Body of pancreas (tissue), 4 donors: ENCODE measurements around the gene HSPG2. TPM values are rescaled to one million over a fixed set of nuclear protein-coding genes. Genes with fewer than 3 reads are reported as not detected.

Source experiments
- ATAC-seq: fragments of 150-250 bp; one replicate; pipeline ENCODE4 v1.9.1; 2016
- DNase-seq, 4 donors: peaks; one replicate each; pipeline ENCODE4 v3.0.0-alpha.2; 2019
- H3K27ac ChIP-seq, 4 donors: fragments of 200-600 bp; sonication (generic); 1 replicate in 3 of 4; 2 replicates in 1 of 4; pipeline versions ENCODE4 v1.5.1 to v1.6.1; 2016 to 2019; ENCODE audit warnings: mild to moderate bottlenecking in 1 of 4, mixed read lengths in 1 of 4, moderate library complexity in 1 of 4
- H3K27me3 ChIP-seq, 2 donors: fragments of 200-600 bp; sonication (generic); one replicate each; pipeline ENCODE4 v1.6.0; 2016; ENCODE audit warnings: mild to moderate bottlenecking in 1 of 2
- H3K36me3 ChIP-seq, 2 donors: fragments of 200-600 bp; sonication (generic); replicated peaks in 1 of 2; 2 replicates each; pipeline ENCODE4 v1.5.1; 2016; ENCODE audit warnings: low read depth in 2 of 2; ENCODE audit not compliant: insufficient read depth in 1 of 2
- H3K4me1 ChIP-seq: fragments of 200-600 bp; sonication (generic); one replicate; pipeline ENCODE4 v1.6.0; 2016
- H3K4me3 ChIP-seq, 2 donors: fragments of 200-600 bp; sonication (generic); 1 replicate in 1 of 2; 2 replicates in 1 of 2; pipeline ENCODE4 v1.5.1; 2016 to 2019
- H3K9me3 ChIP-seq, 3 donors: fragments of 200-600 bp; sonication (generic); 1 replicate in 2 of 3; 2 replicates in 1 of 3; pipeline ENCODE4 v1.5.1; 2016
- POLR2A ChIP-seq, 3 donors: fragments of 450-650 bp; IDR thresholded peaks; one replicate each; pipeline ENCODE4 v1.6.1; 2016; ENCODE audit warnings: antibody characterized with exemption in 3 of 3, mild to moderate bottlenecking in 2 of 3
- WGBS, 2 donors: methylation state at CpG; one replicate each; pipeline ENCODE4 v1.1.5; 2017; 5-methylcytosine and 5-hydroxymethylcytosine counted together
- intact Hi-C: fragments of 100-400 bp; cut with DNase I; formaldehyde crosslinking; loops from one replicate; pipeline ENCODE4 v1.15.1; 2023
- total RNA-seq, 2 donors: library from RNA; depleted of rRNA; stranded (reverse); fragments of >200 nt; gene quantifications; one replicate each; pipeline ENCODE4 v1.1.0, GENCODE V29; 2016
- TF ChIP-seq, protein P1 (sequence below), 7 experiments: fragments of 450-650 bp in 4 of 7; fragments of 200-600 bp in 3 of 7; sonication (generic) in 3 of 7; IDR thresholded peaks; one replicate each; pipeline ENCODE4 v1.5.1; 2016 to 2019; ENCODE audit warnings: antibody characterized with exemption in 7 of 7

HSPG2 gene
- total RNA-seq, 2 donors from 2014 or later, result 87.7 to 179 TPM

DNA sequence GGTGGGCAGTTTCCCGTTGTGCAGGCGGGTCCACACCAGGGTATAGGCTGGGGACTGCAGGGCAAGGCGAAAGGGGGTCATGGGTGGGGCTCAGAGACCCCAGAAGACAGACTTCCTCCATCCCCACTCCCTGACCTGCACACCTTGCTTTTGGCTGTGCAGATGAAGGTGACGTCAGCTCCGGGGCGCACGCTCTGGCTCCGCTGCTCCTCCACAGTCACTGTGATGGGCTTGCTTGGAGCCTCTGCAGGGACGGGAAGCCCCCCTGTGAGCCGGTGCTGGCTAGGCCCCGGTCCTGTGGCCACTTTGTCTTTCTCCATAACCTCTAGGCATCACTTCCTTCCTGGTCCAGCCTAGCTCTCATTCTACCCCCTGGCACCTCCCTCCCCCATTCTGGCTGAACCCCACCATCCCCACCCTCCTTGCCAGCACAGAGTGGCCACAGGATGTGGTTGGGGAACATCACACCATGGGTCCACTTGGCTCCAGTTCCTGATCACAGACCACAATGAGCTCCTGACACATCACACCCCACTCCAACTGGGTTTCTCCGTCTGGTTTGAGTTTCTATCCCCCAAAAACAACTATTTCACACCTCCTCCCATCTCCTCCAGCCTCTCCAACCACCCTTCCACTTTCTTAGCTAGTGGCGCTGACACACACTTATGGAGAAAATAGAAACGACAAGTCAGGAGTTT, 79.8 kb downstream of the HSPG2 start:
- 89 to 92% methylated on average over 12 to 14 of the region's 14 CpGs for WGBS, 2 donors
- ATAC-seq, result no peak
- no peaks in the 10 kb centered on the region for H3K4me1 ChIP-seq

GRCh38 chr1:21855257-21856096, 81.6 kb downstream of the HSPG2 start:
- H3K36me3 ChIP-seq, result peaks cover 4 to 19% of the 10 kb centered on the region in 2 donors
- intact Hi-C loops, result no loop called here
- WGBS, 2 donors, result 85 to 93% methylated on average over 3 to 22 of the region's 35 CpGs
- ATAC-seq, result no peak
- H3K27ac ChIP-seq, result no peak overlapping the region
- no peak for DNase-seq
- no peaks in the 10 kb centered on the region for H3K27me3 ChIP-seq
- TF ChIP-seq, protein P1, sequence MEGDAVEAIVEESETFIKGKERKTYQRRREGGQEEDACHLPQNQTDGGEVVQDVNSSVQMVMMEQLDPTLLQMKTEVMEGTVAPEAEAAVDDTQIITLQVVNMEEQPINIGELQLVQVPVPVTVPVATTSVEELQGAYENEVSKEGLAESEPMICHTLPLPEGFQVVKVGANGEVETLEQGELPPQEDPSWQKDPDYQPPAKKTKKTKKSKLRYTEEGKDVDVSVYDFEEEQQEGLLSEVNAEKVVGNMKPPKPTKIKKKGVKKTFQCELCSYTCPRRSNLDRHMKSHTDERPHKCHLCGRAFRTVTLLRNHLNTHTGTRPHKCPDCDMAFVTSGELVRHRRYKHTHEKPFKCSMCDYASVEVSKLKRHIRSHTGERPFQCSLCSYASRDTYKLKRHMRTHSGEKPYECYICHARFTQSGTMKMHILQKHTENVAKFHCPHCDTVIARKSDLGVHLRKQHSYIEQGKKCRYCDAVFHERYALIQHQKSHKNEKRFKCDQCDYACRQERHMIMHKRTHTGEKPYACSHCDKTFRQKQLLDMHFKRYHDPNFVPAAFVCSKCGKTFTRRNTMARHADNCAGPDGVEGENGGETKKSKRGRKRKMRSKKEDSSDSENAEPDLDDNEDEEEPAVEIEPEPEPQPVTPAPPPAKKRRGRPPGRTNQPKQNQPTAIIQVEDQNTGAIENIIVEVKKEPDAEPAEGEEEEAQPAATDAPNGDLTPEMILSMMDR (IDR thresholded peaks at IDR 0.05), result no peak
- no peak for TF ChIP-seq POLR2A (IDR thresholded peaks at IDR 0.05)
- H3K4me1 ChIP-seq, result no peaks in the 10 kb centered on the region
- no peaks in the 10 kb centered on the region for H3K9me3 ChIP-seq
- H3K4me3 ChIP-seq, result no peak overlapping the region

More for the DNA sequence above, 79.8 kb downstream of the HSPG2 start:
- no peaks in the 10 kb centered on the region for H3K27me3 ChIP-seq
- no peak for DNase-seq
- no peaks in the 10 kb centered on the region for H3K9me3 ChIP-seq
- H3K36me3 ChIP-seq, result peaks cover 4 to 12% of the 10 kb centered on the region in 2 donors
- H3K4me3 ChIP-seq, result no peak overlapping the region
- TF ChIP-seq POLR2A (IDR thresholded peaks at IDR 0.05), result no peak
- TF ChIP-seq, protein P1 (IDR thresholded peaks at IDR 0.05), result no peak
- no peak overlapping the region for H3K27ac ChIP-seq
- intact Hi-C loops, result no loop called here

GRCh38 chr1:21854751-21855131, 82.4 kb downstream of the HSPG2 start:
- WGBS, 2 donors, result 86 to 95% methylated on average over 8 to 13 of the region's 13 CpGs
- Histone ChIP-seq H3K27ac (no peak overlapping the region), H3K27me3 (no peaks in the 10 kb centered on the region), H3K4me1 (no peaks in the 10 kb centered on the region), H3K9me3 (no peaks in the 10 kb centered on the region), H3K4me3 (no peak overlapping the region), H3K36me3 (peaks cover 4 to 19% of the 10 kb centered on the region in 2 donors)
- ATAC-seq (no peak), DNase-seq (no peak)
- intact Hi-C loops, result no loop called here
- TF ChIP-seq, protein P1 (IDR thresholded peaks at IDR 0.05), result no peak
- no peak for TF ChIP-seq POLR2A (IDR thresholded peaks at IDR 0.05)

GRCh38 chr1:21854090-21854750, 82.9 kb downstream of the HSPG2 start:
- TF ChIP-seq, protein P1 (IDR thresholded peaks at IDR 0.05), result no peak
- no peak for TF ChIP-seq POLR2A (IDR thresholded peaks at IDR 0.05)
- WGBS, 2 donors, result 96 to 100% methylated on average over 3 to 20 of the region's 21 CpGs
- Histone ChIP-seq H3K9me3 (no peaks in the 10 kb centered on the region), H3K27me3 (no peaks in the 10 kb centered on the region), H3K4me3 (no peak overlapping the region), H3K36me3 (peaks cover 0 to 15% of the 10 kb centered on the region in 2 donors), H3K27ac (no peak overlapping the region), H3K4me1 (no peaks in the 10 kb centered on the region)
- intact Hi-C loops, result no loop called here
- DNase-seq (no peak), ATAC-seq (no peak)
